ENCODE data around the gene KBTBD13.
"Not testable (repeated sequence)": the region's sequence is repeated elsewhere in the genome, so short reads cannot be mapped to it uniquely, and the experiment has no call there.

DNA sequence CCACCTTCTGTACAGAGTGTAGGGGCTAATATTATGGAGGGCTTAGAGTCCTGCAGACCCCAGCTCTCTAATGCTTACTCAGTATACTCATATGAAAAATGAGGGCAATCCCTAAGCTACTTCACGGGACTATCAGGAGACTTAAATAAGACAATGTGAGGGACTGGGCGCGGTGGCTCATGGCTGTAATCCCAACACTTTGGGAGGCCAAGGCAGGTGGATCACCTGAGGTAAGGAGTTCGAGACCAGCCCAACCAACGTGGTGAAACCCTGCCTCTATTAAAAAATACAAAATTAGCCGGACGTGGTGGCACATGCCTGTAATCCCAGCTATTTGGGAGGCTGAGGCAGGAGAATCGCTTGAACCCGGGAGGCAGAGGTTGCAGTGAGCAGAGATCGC is 23.3 kb downstream of the KBTBD13 start:
- TF ChIP-seq, protein P1, sequence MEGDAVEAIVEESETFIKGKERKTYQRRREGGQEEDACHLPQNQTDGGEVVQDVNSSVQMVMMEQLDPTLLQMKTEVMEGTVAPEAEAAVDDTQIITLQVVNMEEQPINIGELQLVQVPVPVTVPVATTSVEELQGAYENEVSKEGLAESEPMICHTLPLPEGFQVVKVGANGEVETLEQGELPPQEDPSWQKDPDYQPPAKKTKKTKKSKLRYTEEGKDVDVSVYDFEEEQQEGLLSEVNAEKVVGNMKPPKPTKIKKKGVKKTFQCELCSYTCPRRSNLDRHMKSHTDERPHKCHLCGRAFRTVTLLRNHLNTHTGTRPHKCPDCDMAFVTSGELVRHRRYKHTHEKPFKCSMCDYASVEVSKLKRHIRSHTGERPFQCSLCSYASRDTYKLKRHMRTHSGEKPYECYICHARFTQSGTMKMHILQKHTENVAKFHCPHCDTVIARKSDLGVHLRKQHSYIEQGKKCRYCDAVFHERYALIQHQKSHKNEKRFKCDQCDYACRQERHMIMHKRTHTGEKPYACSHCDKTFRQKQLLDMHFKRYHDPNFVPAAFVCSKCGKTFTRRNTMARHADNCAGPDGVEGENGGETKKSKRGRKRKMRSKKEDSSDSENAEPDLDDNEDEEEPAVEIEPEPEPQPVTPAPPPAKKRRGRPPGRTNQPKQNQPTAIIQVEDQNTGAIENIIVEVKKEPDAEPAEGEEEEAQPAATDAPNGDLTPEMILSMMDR (conservative IDR thresholded peaks at IDR 0.05; ENCODE audit: low read depth, low read length) = not testable (repeated sequence)
- TF ChIP-seq EZH2 (IDR thresholded peaks at IDR 0.05; ENCODE audit: low read length, unreplicated experiment); EZH2phosphoT487 (IDR thresholded peaks at IDR 0.05; ENCODE audit: borderline replicate concordance, low read length): not testable (repeated sequence)
